Measurements from ENCODE around the gene KPNA2. TPM values are rescaled to one million over a fixed set of nuclear protein-coding genes. Genes with fewer than 3 reads are reported as not detected.

Gene KPNA2
- total and polyA plus RNA-seq, 9 of the 15 experiments (the other 6 are each of a cell fraction or from before 2014, with no cell fraction given), result 132 to 984 (median 241) TPM

- TF ChIP-seq CTCF (IDR thresholded peaks at IDR 0.05 in 2 of 3, conservative IDR thresholded peaks at IDR 0.05 in 1 of 3; ENCODE audit: insufficient read depth in 2 of 3, low read depth in 1 of 3, low read length in 3 of 3) (no peak), STAT6 (CRISPR knock-in tag; IDR thresholded peaks at IDR 0.05) (no peak), ZBED1 (IDR thresholded peaks at IDR 0.05) (no peak), NR2F6 (CRISPR knock-in tag; IDR thresholded peaks at IDR 0.05) (no peak), RERE (CRISPR knock-in tag; IDR thresholded peaks at IDR 0.05; ENCODE audit: borderline replicate concordance) (no peak), MAFG (tag; conservative IDR thresholded peaks at IDR 0.05) (no peak), MBD2 (IDR thresholded peaks at IDR 0.05; ENCODE audit: borderline replicate concordance, low read depth) (no peak), TAF15 (IDR thresholded peaks at IDR 0.05; ENCODE audit: low read depth, low read length) (no peak), FOXJ3 (CRISPR knock-in tag; IDR thresholded peaks at IDR 0.05) (no peak), ZNF507 (tag; conservative IDR thresholded peaks at IDR 0.05) (no peak), USF2 (CRISPR knock-in tag; IDR thresholded peaks at IDR 0.05) (no peak), NRF1 (conservative IDR thresholded peaks at IDR 0.05 in 1 of 2, IDR thresholded peaks at IDR 0.05 in 1 of 2) (peak; percentile 67; a peak in 3 of 4 replicates), FOXA1 (IDR thresholded peaks at IDR 0.05; ENCODE audit: borderline replicate concordance) (no peak), ZNF696 (CRISPR knock-in tag; conservative IDR thresholded peaks at IDR 0.05) (no peak), SRSF9 (IDR thresholded peaks at IDR 0.05; ENCODE audit: borderline replicate concordance, low read depth, low read length) (no peak), ZNF408 (CRISPR knock-in tag; IDR thresholded peaks at IDR 0.05; ENCODE audit: low read depth) (no peak)
These were observed 42.2 kb upstream of the KPNA2 start (continued) for GRCh38 chr17:67993153-67993997.

Data from K562 (cell line).